PC-3 (cell line): ENCODE measurements around the gene SPATS2. TPM values are rescaled to one million over a fixed set of nuclear protein-coding genes. Genes with fewer than 3 reads are reported as not detected.
A peak's percentile ranks its signal among the peaks of the same experiment; 100 is the strongest.

Experiments used
- ATAC-seq: fragments of 200-7000 bp; cut with Tn5 transposase; 2 replicates; pipeline ENCODE4 v1.9.1; 2020; ENCODE audit warnings: mild to moderate bottlenecking, moderate library complexity
- BruUV-seq: library from RNA; stranded (reverse); fragments of 400-500 nt; replicated peaks from 2 replicates; lab custom pipeline; 2021; lab: Mats Ljungman, UMichigan
- CTCF ChIA-PET: fragments of 300-600 bp; sonication (Branson Sonifier 250); formaldehyde crosslinking; loops from one replicate; lab custom pipeline; 2022; ENCODE audit warnings: antibody characterized with exemption; lab: Charles Lee
- POLR2A ChIA-PET: fragments of 300-600 bp; sonication (Branson Sonifier 250); formaldehyde crosslinking; loops from one replicate; lab custom pipeline; 2022; ENCODE audit warnings: antibody characterized with exemption; ENCODE audit not compliant: unreplicated experiment; lab: Charles Lee
- DNase-seq: peaks from one replicate; pipeline ENCODE4 v3.0.0-alpha.2; 2015
- H2AFZ ChIP-seq: fragments of 300-600 bp; sonication (generic); 2 replicates; pipeline ENCODE4 v1.6.0; 2016; ENCODE audit warnings: antibody characterized with exemption, low read length
- H3F3A ChIP-seq: fragments of 300-600 bp; sonication (generic); one replicate; pipeline ENCODE4 v1.6.0; 2017; ENCODE audit warnings: antibody characterized with exemption, low read length, control low read depth, mild to moderate bottlenecking; ENCODE audit not compliant: unreplicated experiment
- H3K27ac ChIP-seq: fragments of 300-600 bp; sonication (generic); 2 replicates; pipeline ENCODE4 v1.5.1; 2016; ENCODE audit warnings: mild to moderate bottlenecking, low read length
- H3K27me3 ChIP-seq: fragments of 300-600 bp; sonication (generic); 2 replicates; pipeline ENCODE4 v1.6.1; 2016; ENCODE audit warnings: low read length, mixed read lengths
- H3K36me3 ChIP-seq: fragments of 300-600 bp; sonication (generic); 2 replicates; pipeline ENCODE4 v1.6.1; 2016; ENCODE audit warnings: low read depth, mixed run types, low read length, mixed read lengths
- H3K4me1 ChIP-seq: fragments of 300-600 bp; sonication (generic); 2 replicates; pipeline ENCODE4 v1.5.1; 2016; ENCODE audit warnings: low read length; ENCODE audit not compliant: insufficient read depth
- H3K4me2 ChIP-seq: fragments of 300-600 bp; sonication (generic); 2 replicates; pipeline ENCODE4 v1.6.0; 2016; ENCODE audit warnings: low read length
- H3K4me3 ChIP-seq: fragments of 300-600 bp; sonication (generic); 2 replicates; pipeline ENCODE4 v1.5.1; 2016; ENCODE audit warnings: mild to moderate bottlenecking, low read length, mixed read lengths
- H3K79me2 ChIP-seq: fragments of 300-600 bp; sonication (generic); 2 replicates; pipeline ENCODE4 v1.6.1; 2017; ENCODE audit warnings: low read length, mixed read lengths
- H3K9ac ChIP-seq: fragments of 300-600 bp; sonication (generic); 2 replicates; pipeline ENCODE4 v1.6.0; 2016; ENCODE audit warnings: mild to moderate bottlenecking, low read length
- H3K9me2 ChIP-seq: fragments of 300-600 bp; sonication (generic); replicated peaks from 2 replicates; pipeline ENCODE4 v1.6.1; 2016; ENCODE audit warnings: mixed run types, low read length, mixed read lengths
- H3K9me3 ChIP-seq: fragments of 300-600 bp; sonication (generic); 2 replicates; pipeline ENCODE4 v1.6.1; 2016; ENCODE audit warnings: low read length, mixed read lengths
- H4K20me1 ChIP-seq: fragments of 300-600 bp; sonication (generic); 2 replicates; pipeline ENCODE4 v1.6.1; 2016; ENCODE audit warnings: low read length, mixed read lengths
- CTCF ChIP-seq: fragments of 300-600 bp; sonication (generic); conservative IDR thresholded peaks from 2 replicates; pipeline ENCODE4 v1.5.1; 2017; ENCODE audit warnings: antibody characterized with exemption, low read depth, mild to moderate bottlenecking, low read length
- EZH2 ChIP-seq: fragments of 300-600 bp; sonication (generic); IDR thresholded peaks from one replicate; pipeline ENCODE4 v1.6.1; 2017; ENCODE audit warnings: antibody characterized with exemption, mild to moderate bottlenecking, low read length; ENCODE audit not compliant: unreplicated experiment
- EZH2phosphoT487 ChIP-seq: fragments of 300-600 bp; sonication (generic); IDR thresholded peaks from 2 replicates; pipeline ENCODE4 v1.6.1; 2018; ENCODE audit warnings: mild to moderate bottlenecking, antibody characterized with exemption, low read length, borderline replicate concordance
- intact Hi-C: fragments of 100-400 bp; cut with micrococcal nuclease; formaldehyde crosslinking; loops from 2 replicates; pipeline ENCODE4 v1.9.0; 2023
- total RNA-seq: library from RNA; depleted of rRNA; stranded (reverse); fragments of >200 nt; gene quantifications from 2 replicates; pipeline ENCODE4 v1.2.3, GENCODE V29; 2014

SPATS2 gene
- total RNA-seq, 1 experiment from 2014 or later = 27.0 TPM

GRCh38 chr12:49487605-49488004 lies 120.3 kb downstream of the SPATS2 start:
- Histone ChIP-seq H3K9me2 (no peaks in the 10 kb centered on the region), H3K9ac (no peak overlapping the region), H3K4me3 (no peak overlapping the region), H3K79me2 (0 out of 2 replicates have a peak, but pooled peaks cover 4% of the 10 kb centered on the region), H3F3A (no peaks in the 10 kb centered on the region), H3K9me3 (no peaks in the 10 kb centered on the region), H3K27ac (no peak overlapping the region), H2AFZ (no peak overlapping the region), H3K4me1 (peaks cover 31% of the 10 kb centered on the region), H4K20me1 (no peaks in the 10 kb centered on the region), H3K27me3 (no peaks in the 10 kb centered on the region), H3K4me2 (no peak overlapping the region), H3K36me3 (no peaks in the 10 kb centered on the region; the same call in none of the 2 replicates)
- DNase-seq = no peak
- no peak for ATAC-seq
- BruUV-seq = no TSS peak
- intact Hi-C loops = loop anchor here (2.0 kb wide), 1 partner anchor 27 kb away; no protein-coding TSS in a partner anchor
- ChIA-PET POLR2A (interaction anchor here (0.6 to 0.7 kb wide), 2 partner anchors 13 to 121 kb away, joined by 4 to 7 read pairs; no protein-coding TSS in a partner anchor), CTCF (interaction anchor here (0.6 kb wide), 1 partner anchor 70 kb away, joined by 6 read pairs; no protein-coding TSS in a partner anchor)
- TF ChIP-seq CTCF (no peak), EZH2phosphoT487 (no peak), EZH2 (no peak)

- Histone ChIP-seq H3K9ac (no peak overlapping the region), H3K4me2 (peak overlapping the region; percentile 2; the same call in 1 of the 2 replicates), H3K79me2 (0 out of 2 replicates have a peak, but pooled peaks cover 4% of the 10 kb centered on the region)
Measured at GRCh38 chr12:49489154-49489553, 121.9 kb downstream of the SPATS2 start.

More at GRCh38 chr12:49489154-49489553, 121.9 kb downstream of the SPATS2 start:
- intact Hi-C loops = loop anchor here (2.0 kb wide), 1 partner anchor 26 kb away; no protein-coding TSS in a partner anchor
- no peaks in the 10 kb centered on the region for H3K9me3 ChIP-seq
- H4K20me1 ChIP-seq = no peaks in the 10 kb centered on the region
- no peaks in the 10 kb centered on the region; the same call in 1 of the 2 replicates for H3K36me3 ChIP-seq
- ChIA-PET CTCF (no interaction called here), POLR2A (no interaction called here)
- no peak overlapping the region for H2AFZ ChIP-seq
- TF ChIP-seq EZH2 (no peak), CTCF (no peak), EZH2phosphoT487 (no peak)
- H3K27ac ChIP-seq = peak overlapping the region; percentile 51
- no peaks in the 10 kb centered on the region for H3K27me3 ChIP-seq
- H3K4me1 ChIP-seq = peaks cover 23% of the 10 kb centered on the region
- H3K9me2 ChIP-seq = no peaks in the 10 kb centered on the region
- H3F3A ChIP-seq = no peaks in the 10 kb centered on the region
- ATAC-seq (peak; percentile 12; the same call in 1 of the 2 replicates), DNase-seq (no peak)
- BruUV-seq = no TSS peak
- no peak overlapping the region for H3K4me3 ChIP-seq
